Measurements from ENCODE around the gene CELSR2.

DNA sequence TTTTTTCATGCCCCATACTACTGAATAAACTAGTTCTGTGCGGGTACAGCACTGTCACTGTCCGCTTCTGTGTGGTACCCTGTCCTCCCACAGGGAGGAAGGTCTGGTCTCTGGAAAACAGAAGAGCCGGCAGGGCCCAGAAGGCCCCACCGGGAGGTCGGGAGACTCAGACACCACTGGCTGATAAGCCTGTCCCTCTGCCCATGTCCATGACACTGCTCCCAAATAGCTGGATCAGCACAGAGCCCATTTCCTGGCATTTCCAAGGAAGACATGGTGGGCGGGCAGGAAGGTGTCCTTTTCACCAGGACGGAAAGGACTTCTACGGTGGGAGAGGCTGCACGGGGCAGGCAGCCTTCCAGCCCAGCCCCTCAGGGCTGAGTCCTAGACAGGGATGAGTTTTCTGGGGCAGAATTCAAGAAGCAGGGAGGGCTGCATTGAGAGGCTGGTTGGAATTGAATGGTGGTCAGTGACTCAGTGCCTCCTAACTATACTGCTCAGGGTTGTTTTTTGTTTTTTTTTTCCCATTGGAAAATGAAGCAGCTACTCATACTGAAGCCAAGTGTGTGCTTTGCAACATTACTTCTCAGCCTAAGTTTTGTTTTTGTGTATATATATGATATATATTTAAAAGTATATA is 26.5 kb downstream of the CELSR2 start:
- no peak for TF ChIP-seq POLR2AphosphoS5 (IDR thresholded peaks at IDR 0.05; ENCODE audit: low read depth, low read length)
- TF ChIP-seq TAF1 (IDR thresholded peaks at IDR 0.05; ENCODE audit: borderline replicate concordance, insufficient read depth, low read length) = no peak
